ENCODE measurements around the gene XRN1.
"Not testable (repeated sequence)": the region's sequence is repeated elsewhere in the genome, so short reads cannot be mapped to it uniquely, and the experiment has no call there.

Gene XRN1

DNA sequence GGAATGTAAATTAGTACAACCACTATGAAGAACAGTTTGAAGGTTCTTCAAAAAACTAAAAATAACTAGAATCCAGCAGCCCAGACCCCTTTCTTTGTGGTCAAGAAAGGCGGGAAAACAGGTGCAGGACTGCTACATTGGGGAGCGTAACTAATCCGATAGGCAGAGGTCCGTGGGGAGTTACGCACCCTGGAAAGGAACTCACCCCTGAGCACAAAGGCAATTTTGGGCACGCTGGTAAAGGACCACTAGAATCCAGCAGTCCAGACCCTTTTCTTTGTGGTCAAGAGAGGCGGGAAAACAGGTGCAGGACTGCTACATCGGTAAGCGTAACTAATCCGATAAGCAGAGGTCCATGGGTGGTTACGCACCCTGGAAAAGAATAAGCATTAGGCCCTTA, 9.7 kb downstream of the XRN1 start:
- not testable (repeated sequence) for DNase-seq (ENCODE audit: low spot score)

- no peak for DNase-seq (ENCODE audit: low spot score)
Measured at GRCh38 chr3:142436951-142437585, 10.8 kb downstream of the XRN1 start.

DNA sequence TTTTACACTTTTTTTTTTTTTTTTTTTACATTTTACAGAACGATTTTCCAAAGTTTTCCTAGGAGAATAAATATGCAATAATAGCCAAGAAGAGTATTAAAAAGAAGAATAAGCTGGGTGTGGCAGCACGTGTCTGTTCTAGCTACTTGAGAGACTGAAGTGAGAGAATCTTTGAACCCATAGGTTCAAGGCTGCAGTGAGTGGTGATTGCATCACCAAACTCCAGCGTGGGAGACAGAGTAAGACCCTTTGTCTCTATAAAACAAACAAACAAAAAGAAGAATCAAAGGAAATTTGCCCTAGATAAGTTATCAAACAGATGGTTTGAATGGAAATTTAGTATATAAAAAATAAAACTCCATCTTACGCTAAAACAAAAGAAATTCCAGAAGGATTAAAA, 13.3 kb downstream of the XRN1 start:
- no peak for DNase-seq (ENCODE audit: low spot score)

DNA sequence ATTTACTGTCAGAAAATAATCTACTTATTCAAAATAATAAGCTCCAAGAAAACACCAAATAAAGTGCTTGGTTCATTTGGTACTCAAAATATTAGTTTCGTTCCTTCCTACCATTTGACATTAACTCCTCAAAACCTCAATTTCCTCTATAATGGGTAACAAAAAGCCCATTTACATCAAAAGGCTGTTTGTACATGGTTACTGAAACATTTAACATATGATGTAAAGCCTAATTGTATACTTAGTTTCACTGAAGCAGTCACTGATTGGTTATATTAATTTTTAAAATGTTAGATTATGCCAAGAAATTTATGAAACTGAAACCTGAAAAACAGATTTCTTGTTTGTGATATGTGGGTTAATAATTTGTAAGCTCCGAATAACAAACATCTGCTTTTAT, 14.7 kb downstream of the XRN1 start:
- DNase-seq (ENCODE audit: low spot score) = no peak

- no peak for DNase-seq (ENCODE audit: low spot score)
Measured at GRCh38 chr3:142429582-142429981, 18.3 kb downstream of the XRN1 start.

GRCh38 chr3:142424754-142425153, 23.1 kb downstream of the XRN1 start:
- DNase-seq (ENCODE audit: low spot score) = no peak

DNA sequence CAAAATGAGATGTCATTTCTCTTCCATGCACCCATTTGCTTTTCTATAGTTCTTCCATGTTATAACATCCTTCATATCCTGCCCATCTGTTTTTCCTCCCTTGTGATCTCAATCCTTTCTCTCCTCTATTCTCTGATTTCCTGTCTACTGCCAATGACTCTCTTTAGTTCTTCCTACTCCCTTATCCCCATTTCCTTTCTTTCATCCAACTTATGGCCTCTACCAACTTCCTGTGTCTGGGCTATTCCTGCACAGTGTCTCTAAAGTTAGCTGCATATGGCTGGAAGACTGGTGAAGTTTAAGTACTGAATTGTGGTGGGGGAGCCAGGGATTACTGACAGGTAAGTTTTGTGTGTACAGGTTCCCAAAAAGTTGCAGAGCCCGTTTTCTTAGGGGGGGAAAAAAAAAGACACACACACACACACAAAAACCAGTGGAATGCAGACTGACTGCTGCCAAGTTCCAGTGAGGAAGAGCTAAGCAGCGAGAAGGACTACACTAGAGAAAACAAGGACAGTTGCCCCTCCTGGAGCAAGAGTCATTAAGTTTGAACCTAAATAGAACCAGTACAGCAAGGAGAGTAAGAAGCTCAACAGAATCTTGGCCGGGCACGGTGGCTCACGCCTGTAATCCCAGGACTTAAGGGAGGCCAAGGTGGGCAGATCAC, 28.8 kb downstream of the XRN1 start:
- no peak for DNase-seq (ENCODE audit: low spot score)

DNA sequence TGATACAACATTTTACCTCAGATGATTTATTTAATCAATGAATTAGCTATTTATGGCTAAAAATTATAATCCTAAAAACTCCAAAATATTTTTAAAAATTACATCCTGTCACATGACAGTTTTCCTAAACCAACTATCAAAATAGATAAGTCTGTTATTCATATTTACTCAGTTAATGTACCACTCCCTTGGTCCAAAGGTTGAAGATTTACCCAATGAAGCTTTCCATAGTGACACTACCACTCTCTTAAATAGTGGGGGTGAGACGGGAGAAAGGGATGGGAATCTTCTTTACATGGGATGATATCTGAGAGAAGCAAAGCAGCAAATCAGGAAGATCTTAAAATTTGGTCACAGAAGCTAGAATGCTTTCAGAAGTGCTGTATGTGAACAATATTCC, 30.5 kb downstream of the XRN1 start:
- DNase-seq (ENCODE audit: low spot score) = no peak

DNA sequence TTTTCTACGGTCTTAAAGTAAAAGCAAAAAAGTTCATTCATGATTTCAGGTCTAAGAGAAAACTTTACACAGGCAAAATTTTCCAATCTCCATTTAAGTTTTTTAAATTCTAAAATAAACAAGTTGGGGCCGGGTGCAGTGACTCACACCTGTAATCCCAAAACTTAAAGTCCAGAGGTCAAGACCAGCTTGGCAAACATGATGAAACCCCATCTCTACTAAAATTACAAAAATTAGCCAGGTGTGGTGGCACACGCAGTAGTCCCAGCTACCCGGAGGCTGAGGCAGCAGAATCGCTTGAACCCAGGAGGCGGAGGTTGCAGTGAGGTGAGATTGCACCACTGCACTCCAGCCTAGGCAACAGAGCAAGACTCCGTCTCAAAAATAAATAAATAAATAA, 47.3 kb downstream of the XRN1 start:
- not testable (repeated sequence) for DNase-seq (ENCODE audit: low spot score)

DNA sequence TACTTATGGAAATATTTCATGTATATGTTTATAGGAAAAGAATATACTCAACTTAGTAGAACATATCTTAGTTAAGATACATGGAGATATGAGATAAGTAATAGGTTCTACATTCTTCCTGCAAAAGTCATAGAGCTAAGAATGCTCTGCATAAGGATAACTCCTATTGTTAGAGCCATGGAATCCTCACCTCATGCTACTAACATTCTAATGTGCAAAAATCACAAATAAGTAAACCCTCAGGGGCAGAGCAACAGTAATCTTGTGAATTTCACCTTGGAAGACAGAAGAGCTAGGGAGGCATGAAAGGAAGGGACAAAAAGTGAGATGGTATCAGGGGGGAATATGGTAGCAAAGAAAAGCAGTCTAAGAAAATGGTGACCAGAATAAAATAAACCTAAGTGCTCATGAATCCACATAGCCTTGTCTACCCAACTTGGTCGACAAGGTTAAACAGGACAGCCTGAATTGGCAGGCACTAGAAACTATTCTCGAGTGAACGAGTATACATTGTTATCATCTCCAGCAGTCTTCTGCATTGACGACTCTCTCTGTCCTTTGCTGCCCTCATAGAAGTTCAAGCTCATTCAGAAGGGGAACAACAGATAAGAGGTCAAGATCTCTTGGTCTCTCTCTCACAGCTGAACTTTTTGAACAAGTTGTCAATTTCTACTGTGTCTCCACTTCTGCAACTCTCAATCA, 52.8 kb downstream of the XRN1 start:
- DNase-seq (ENCODE audit: low spot score) = no peak

- DNase-seq (ENCODE audit: low spot score) = no peak
Measured at GRCh38 chr3:142385078-142385477, 62.8 kb downstream of the XRN1 start.

GRCh38 chr3:142374687-142375086, 73.2 kb downstream of the XRN1 start:
- DNase-seq (ENCODE audit: low spot score) = no peak

DNA sequence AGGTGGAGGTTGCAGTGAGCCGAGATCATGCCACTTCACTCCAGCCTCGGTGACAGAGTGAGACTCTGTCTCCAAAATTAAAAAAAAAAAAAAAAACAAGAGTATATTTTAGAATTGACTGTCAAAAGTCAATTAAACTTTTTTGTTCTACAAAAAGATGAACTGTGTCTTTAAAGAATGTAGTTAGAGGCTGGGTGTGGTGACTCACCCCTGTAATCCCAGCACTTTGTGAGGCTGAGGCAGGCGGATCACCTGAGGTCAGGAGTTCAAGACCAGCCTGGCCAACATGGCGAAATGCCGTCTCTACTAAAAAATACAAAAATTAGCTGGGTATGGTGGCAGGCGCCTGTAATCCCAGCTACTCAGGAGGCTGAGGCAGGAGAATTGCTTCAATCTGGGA, 78.3 kb downstream of the XRN1 start:
- not testable (repeated sequence) for DNase-seq (ENCODE audit: low spot score)

DNA sequence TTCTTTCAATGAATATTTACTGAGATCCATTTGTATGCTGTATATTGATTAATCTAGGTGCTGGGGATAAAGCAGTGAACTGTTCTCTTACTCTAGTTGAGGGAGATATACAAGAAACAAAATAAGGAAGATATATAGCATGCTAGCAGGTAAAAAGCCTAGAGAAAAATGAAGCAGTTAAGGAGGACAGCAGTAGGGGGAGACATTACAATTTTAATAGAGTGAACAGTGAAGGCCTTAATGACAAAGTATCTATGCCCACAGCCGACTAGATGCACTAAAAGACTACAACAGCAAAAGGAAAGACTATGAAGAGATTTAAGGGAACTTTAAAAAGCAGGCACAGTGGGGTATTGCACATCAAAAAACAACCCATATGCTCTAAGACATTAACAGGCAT, 81.4 kb downstream of the XRN1 start:
- DNase-seq (ENCODE audit: low spot score) = no peak

- DNase-seq (ENCODE audit: low spot score) = no peak
Measured at GRCh38 chr3:142363936-142364467, 83.8 kb downstream of the XRN1 start.

DNA sequence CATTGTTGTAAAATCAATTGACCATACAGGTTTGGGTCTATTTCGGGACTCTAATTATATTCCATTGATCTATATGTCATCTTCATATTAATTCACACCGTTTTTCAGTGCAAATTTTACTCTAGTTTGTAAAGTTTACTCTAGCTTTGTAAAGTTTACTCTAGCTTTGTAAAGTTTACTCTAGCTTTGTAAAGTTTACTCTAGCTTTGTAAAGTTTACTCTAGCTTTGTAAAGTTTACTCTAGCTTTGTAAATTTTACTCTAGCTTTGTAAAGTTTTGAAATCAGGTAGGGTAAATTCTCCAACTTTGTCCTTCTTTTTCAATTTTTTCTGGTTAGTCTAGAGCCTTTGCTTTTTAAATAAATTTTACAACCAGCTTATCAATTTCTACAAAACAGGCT, 84.4 kb downstream of the XRN1 start:
- not testable (repeated sequence) for DNase-seq (ENCODE audit: low spot score)

DNA sequence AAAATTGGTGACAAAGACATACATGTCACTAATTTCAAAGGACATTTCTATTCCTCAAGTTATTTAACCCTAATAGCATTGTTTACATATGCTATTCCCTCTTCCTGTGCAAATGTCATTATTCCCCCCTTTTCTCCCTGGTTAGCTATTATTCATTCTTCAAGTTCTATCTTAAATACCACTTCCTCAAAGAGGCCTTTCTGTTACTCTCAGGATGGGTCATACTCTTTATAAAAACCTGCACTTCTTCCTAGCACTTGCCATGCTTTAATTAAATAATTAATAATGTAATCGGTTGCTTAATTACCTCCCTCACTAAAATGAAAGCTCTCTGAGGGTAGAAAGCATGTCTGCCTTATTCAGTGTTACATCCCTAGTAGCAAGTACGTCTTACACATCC, 88.5 kb downstream of the XRN1 start:
- no peak for DNase-seq (ENCODE audit: low spot score)

- no peak for DNase-seq (ENCODE audit: low spot score)
Measured at GRCh38 chr3:142356818-142357217, 91.0 kb downstream of the XRN1 start.

DNA sequence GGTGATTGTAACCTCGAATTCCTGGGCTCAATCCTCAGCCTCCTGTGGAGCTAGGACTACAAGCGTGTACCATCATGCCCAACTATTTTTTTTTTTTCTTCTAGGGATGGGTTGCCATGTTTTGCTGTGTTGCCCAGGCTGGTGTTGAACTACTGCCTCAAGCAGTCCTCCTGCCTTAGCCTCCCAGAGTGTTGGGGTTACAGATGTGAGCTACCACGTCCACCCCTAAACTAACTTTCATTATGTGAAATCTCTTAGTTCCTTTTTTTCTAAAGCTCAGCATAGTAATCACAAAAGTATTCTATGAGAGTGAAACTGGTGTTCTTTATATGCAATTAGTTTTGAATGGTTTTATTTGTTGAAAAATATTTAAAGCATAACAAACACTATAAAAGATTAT, 92.1 kb downstream of the XRN1 start:
- DNase-seq (ENCODE audit: low spot score) = no peak

- no peak for DNase-seq (ENCODE audit: low spot score)
Measured at GRCh38 chr3:142354076-142354475, 93.8 kb downstream of the XRN1 start.

- DNase-seq (ENCODE audit: low spot score) = no peak
Measured at GRCh38 chr3:142353571-142353970, 94.3 kb downstream of the XRN1 start.

- DNase-seq (ENCODE audit: low spot score) = not testable (repeated sequence)
Measured at GRCh38 chr3:142352698-142353097, 95.1 kb downstream of the XRN1 start.

GRCh38 chr3:142348460-142348859, 99.4 kb downstream of the XRN1 start:
- DNase-seq (ENCODE audit: low spot score) = no peak

Data from left forelimb (tissue), 1 donor.